VCaP (cell line): Measurements from ENCODE around the gene DNAH17.
A peak's percentile ranks its signal among the peaks of the same experiment; 100 is the strongest.

Experiments used
- H3K27ac ChIP-seq: fragments of 450-650 bp; 2 replicates; pipeline ENCODE4 v1.5.1; 2017
- CTCF ChIP-seq: fragments of 450-650 bp; conservative IDR thresholded peaks from 2 replicates; pipeline ENCODE4 v1.5.1; 2017; ENCODE audit warnings: mild to moderate bottlenecking, moderate library complexity

Gene DNAH17

GRCh38 chr17:78537217-78537860 is 39.9 kb downstream of the DNAH17 start:
- TF ChIP-seq CTCF, result no peak
- no peak overlapping the region for H3K27ac ChIP-seq

- no peak for TF ChIP-seq CTCF
- H3K27ac ChIP-seq, result peak overlapping the region; percentile 71
These were observed 41.7 kb downstream of the DNAH17 start for GRCh38 chr17:78535273-78536197.

GRCh38 chr17:78534492-78535272 is 42.5 kb downstream of the DNAH17 start:
- H3K27ac ChIP-seq, result peak overlapping the region; percentile 71
- TF ChIP-seq CTCF, result no peak

- no peak overlapping the region for H3K27ac ChIP-seq
- no peak for TF ChIP-seq CTCF
These were observed 44.1 kb downstream of the DNAH17 start for GRCh38 chr17:78532922-78533640.

DNA sequence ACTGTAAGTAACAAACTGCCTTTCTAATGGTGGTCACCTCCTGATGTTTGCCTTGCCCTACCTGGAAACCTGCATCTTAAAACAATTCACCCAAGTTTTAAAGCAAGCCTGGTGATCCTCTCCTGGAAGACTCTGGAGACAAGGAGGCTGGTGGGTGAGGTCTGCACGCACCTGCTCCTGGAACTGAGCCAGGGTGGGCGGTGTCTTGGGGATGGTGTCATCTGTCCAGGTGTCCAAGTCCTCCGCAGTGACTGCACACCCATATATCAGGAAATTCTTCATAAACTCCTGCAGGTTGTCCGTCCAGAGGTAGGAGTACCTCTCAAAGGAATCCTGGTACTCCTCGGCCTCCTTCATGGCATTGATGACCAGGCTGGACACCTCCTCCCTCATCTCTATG is 44.9 kb downstream of the DNAH17 start:
- no peak for TF ChIP-seq CTCF
- H3K27ac ChIP-seq, result no peak overlapping the region

DNA sequence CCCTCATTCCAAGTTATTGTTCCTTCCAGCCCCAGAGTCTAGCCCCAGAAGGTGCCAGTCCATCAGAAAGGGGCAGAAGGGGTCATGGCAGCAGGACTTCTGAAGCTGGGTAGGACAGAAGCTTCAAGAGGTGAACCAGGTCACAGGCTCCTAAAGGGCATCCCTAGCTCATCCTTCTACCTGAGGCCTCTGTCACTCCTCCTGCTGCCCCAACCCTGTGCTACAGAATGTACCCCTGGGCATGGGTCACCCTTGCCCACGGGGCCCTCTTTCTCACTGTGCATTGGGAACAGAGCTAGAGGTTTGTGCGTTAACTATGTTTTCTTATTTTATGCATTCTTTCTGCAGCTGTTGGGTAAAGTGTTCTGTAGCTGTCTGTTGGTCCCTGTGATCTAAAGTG is 46.5 kb downstream of the DNAH17 start:
- no peak for TF ChIP-seq CTCF
- H3K27ac ChIP-seq, result peak overlapping the region; percentile 62
